ENCODE results near the gene MIPOL1. TPM values are rescaled to one million over a fixed set of nuclear protein-coding genes. Genes with fewer than 3 reads are reported as not detected.

Gene MIPOL1
- total and polyA plus RNA-seq, 9 of the 15 experiments (the other 6 are each of a cell fraction or from before 2014, with no cell fraction given): 6.7 to 21.9 (median 12.4) TPM

DNA sequence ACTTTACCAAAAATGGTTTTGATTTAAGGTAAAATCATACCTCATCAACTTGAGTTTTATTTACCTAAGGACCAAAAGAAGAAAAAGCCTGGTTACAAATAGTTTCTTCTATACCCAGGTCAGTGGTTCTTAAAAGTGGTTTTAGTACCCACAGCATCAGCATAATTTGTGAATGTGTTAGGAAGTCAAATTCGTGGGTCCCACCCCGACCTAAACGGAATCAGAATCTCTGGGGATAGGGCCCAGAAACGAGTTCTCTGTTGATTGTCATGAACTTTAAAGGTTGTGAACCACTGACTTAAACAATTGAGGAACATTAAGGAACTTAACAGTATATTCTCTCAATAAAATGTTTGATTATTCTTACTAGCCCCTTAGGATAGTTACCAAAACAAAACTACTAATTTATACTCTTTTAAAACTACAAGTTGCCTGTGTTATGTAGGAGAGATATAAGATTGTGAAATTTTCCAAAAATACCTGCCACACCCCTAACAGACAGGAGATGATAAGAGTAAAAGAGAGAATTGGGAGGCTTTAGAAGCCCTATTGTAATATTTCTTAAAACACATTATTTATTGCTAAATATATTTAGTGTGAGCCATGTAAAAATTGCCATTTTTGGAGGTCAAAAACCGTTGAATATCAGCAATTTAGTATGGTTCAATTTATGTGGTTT, 24.7 kb upstream of the MIPOL1 start (continued):
- TF ChIP-seq RREB1 (CRISPR knock-in tag; IDR thresholded peaks at IDR 0.05) (no peak), ARID1B (IDR thresholded peaks at IDR 0.05) (peak; percentile 42), ZNF140 (CRISPR knock-in tag; IDR thresholded peaks at IDR 0.05) (no peak)

- H3K4me1 ChIP-seq (replicated peaks in 1 of 2; ENCODE audit: control insufficient read depth in 2 of 2, insufficient read depth in 2 of 2, low read length in 2 of 2): peaks cover 0 to 3% of the 10 kb centered on the region in 2 experiments; a peak in 1 of 5 replicates
- H3K27ac ChIP-seq (ENCODE audit: extremely low read depth, low read depth, low read length): no peak overlapping the region
- WGBS (ENCODE audit: insufficient coverage, low coverage, missing lambda C conversion rate): 51% methylated on average over 4 of the region's 4 CpGs
- no peaks in the 10 kb centered on the region for H3K9me3 ChIP-seq (replicated peaks; ENCODE audit: control insufficient read depth, insufficient read depth, low read depth, low read length)
- no peak overlapping the region for H2AFZ ChIP-seq (ENCODE audit: low read depth, low read length)
- intact Hi-C loops (cut with micrococcal nuclease): no loop called here
- BruUV-seq (replicated peaks): no TSS peak
- no peaks in the 10 kb centered on the region for H3K36me3 ChIP-seq (ENCODE audit: control insufficient read depth, insufficient read depth, low read length)
- H3K79me2 ChIP-seq (ENCODE audit: control insufficient read depth, insufficient read depth, low read length): no peaks in the 10 kb centered on the region
- FAIRE-seq (no peak), ATAC-seq (no peak), DNase-seq (ENCODE audit: extremely low read depth in 1 of 4, low spot score in 3 of 4) (no peak)
- no peak overlapping the region for H3K4me3 ChIP-seq
- in situ Hi-C loops (cut with MboI): no loop called here
- POLR2A ChIA-PET: no interaction called here
- no peak overlapping the region for H3K9ac ChIP-seq (ENCODE audit: insufficient read depth in 1 of 2, low read depth in 2 of 2, low read length in 2 of 2)
- no peaks in the 10 kb centered on the region for H4K20me1 ChIP-seq (replicated peaks; ENCODE audit: control insufficient read depth, insufficient read depth, low read length)
- CTCF ChIA-PET (ENCODE audit: low intra/inter-chr PET ratio): no interaction called here
- H3K4me2 ChIP-seq (ENCODE audit: insufficient read depth, low read length): no peak overlapping the region
- no peaks in the 10 kb centered on the region for H3K27me3 ChIP-seq (ENCODE audit: control insufficient read depth in 2 of 2, insufficient read depth in 2 of 2, low read length in 2 of 2)
- H3K9me1 ChIP-seq (ENCODE audit: control insufficient read depth, insufficient read depth, low read length): no peaks in the 10 kb centered on the region
- TF ChIP-seq ZNF274 (IDR thresholded peaks at IDR 0.05; ENCODE audit: borderline replicate concordance, low read depth, low read length) (no peak), POLR3G (IDR thresholded peaks at IDR 0.05; ENCODE audit: extremely low read depth, insufficient read length, insufficient replicate concordance) (no peak), SIRT6 (IDR thresholded peaks at IDR 0.05; ENCODE audit: low read depth, low read length) (no peak), CHCHD3 (CRISPR knock-in tag; IDR thresholded peaks at IDR 0.05) (no peak), ZNF134 (CRISPR knock-in tag; conservative IDR thresholded peaks at IDR 0.05) (no peak), ZNF121 (CRISPR knock-in tag; conservative IDR thresholded peaks at IDR 0.05) (no peak), POLR2G (IDR thresholded peaks at IDR 0.05; ENCODE audit: low read depth, low read length) (no peak), NCOA1 (IDR thresholded peaks at IDR 0.05; ENCODE audit: low read depth) (no peak), TAF1 (IDR thresholded peaks at IDR 0.05; ENCODE audit: control insufficient read depth, extremely low read depth, insufficient read depth, low read length, severe bottlenecking) (no peak), KDM1A (IDR thresholded peaks at IDR 0.05) (no peak)
- TF ChIP-seq, protein P1, sequence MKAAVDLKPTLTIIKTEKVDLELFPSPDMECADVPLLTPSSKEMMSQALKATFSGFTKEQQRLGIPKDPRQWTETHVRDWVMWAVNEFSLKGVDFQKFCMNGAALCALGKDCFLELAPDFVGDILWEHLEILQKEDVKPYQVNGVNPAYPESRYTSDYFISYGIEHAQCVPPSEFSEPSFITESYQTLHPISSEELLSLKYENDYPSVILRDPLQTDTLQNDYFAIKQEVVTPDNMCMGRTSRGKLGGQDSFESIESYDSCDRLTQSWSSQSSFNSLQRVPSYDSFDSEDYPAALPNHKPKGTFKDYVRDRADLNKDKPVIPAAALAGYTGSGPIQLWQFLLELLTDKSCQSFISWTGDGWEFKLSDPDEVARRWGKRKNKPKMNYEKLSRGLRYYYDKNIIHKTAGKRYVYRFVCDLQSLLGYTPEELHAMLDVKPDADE (conservative IDR thresholded peaks at IDR 0.05; ENCODE audit: control insufficient read depth, low read depth, low read length): no peak
Observed at GRCh38 chr14:37179896-37180502, 17.7 kb upstream of the MIPOL1 start.

All from K562 (cell line).